Gastrocnemius medialis (tissue), 4 donors: Measurements from ENCODE around the gene PRRT4.

Source experiments
- POLR2A ChIP-seq, 2 donors: fragments of 450-650 bp; IDR thresholded peaks; one replicate each; pipeline ENCODE4 v1.6.1; 2017; ENCODE audit warnings: antibody characterized with exemption in 2 of 2, mild to moderate bottlenecking in 2 of 2, moderate library complexity in 2 of 2
- TF ChIP-seq, protein P1 (sequence below), 5 experiments: fragments of 450-650 bp in 3 of 5; fragments of 200-600 bp in 2 of 5; sonication (generic) in 2 of 5; IDR thresholded peaks in 4 of 5; conservative IDR thresholded peaks in 1 of 5; 1 replicate in 4 of 5; 2 replicates in 1 of 5; pipeline ENCODE4 v1.5.1; 2016 to 2019; ENCODE audit warnings: antibody characterized with exemption in 5 of 5, mild to moderate bottlenecking in 3 of 5, moderate library complexity in 3 of 5

DNA sequence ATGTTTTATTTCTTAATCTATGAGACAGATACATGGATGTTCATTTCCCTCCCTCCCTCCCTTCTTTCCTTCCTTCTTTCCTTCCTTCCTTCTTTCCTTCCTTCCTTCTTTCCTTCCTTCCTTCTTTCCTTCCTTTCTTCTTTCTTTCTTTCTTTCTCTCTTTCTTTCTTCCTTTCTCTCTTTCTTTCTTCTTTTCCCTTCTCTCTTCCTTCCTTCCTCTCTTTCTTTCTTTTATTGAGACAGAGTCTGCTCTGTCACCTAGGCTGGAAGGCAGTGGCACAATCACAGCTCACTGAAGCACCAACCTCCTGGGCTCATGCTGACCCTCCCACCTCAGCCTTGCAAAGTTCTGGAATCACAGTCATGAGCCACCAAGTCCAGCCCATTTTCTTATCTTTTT is 5.5 kb upstream of the PRRT4 start:
- TF ChIP-seq, protein P1, sequence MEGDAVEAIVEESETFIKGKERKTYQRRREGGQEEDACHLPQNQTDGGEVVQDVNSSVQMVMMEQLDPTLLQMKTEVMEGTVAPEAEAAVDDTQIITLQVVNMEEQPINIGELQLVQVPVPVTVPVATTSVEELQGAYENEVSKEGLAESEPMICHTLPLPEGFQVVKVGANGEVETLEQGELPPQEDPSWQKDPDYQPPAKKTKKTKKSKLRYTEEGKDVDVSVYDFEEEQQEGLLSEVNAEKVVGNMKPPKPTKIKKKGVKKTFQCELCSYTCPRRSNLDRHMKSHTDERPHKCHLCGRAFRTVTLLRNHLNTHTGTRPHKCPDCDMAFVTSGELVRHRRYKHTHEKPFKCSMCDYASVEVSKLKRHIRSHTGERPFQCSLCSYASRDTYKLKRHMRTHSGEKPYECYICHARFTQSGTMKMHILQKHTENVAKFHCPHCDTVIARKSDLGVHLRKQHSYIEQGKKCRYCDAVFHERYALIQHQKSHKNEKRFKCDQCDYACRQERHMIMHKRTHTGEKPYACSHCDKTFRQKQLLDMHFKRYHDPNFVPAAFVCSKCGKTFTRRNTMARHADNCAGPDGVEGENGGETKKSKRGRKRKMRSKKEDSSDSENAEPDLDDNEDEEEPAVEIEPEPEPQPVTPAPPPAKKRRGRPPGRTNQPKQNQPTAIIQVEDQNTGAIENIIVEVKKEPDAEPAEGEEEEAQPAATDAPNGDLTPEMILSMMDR (IDR thresholded peaks at IDR 0.05 in 4 of 5, conservative IDR thresholded peaks at IDR 0.05 in 1 of 5): no peak
- TF ChIP-seq POLR2A (IDR thresholded peaks at IDR 0.05): no peak
